Measurements from ENCODE around the gene CDH4.

CDH4 gene

DNA sequence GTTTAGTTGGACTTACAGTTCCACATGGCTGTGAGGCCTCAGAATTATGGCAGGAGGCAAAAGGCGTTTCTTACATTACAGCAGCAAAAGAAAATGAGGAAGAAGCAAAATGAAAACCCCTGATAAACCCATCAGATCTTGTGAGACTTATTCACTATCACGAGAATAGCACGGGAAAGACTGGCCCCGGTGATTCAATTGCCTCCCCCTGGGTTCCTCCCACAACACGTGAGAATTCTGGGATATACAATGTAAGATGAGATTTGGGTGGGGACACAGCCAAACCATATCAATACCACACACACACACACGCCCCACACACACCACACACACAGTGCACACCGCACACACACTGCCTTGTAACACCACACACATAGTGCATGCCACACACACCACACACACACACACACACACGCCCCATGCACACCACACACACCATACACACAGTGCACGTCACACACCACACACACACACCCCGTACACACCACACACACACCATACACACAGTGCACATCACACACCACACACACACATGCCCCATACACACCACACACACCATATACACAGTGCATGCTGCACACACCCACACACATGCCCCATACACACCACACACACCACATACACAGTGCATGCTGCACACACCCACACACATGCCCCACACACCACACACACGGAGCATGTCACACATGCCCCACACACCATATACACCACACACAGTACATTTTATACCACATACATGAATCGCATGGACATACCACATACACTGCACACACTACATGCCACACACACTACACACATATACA, 503.1 kb downstream of the CDH4 start:
- H3K4me3 ChIP-seq (ENCODE audit: extremely low read depth, insufficient read depth, low read length, poor library complexity, severe bottlenecking), result no peak overlapping the region
- peaks cover 9% of the 10 kb centered on the region for H3K9me3 ChIP-seq (ENCODE audit: control insufficient read depth, low read length)
- H3K4me1 ChIP-seq (ENCODE audit: control insufficient read depth, insufficient read depth, low read length, poor library complexity, severe bottlenecking), result peaks cover 22% of the 10 kb centered on the region
- H3K36me3 ChIP-seq (ENCODE audit: control insufficient read depth, insufficient read depth, low read length), result no peaks in the 10 kb centered on the region
- H3K27ac ChIP-seq (ENCODE audit: low read depth, low read length, severe bottlenecking), result no peak overlapping the region
- 88 to 95% methylated on average over 6 to 9 of the region's 12 CpGs for WGBS, 2 experiments (ENCODE audit: insufficient coverage in 2 of 2)

DNA sequence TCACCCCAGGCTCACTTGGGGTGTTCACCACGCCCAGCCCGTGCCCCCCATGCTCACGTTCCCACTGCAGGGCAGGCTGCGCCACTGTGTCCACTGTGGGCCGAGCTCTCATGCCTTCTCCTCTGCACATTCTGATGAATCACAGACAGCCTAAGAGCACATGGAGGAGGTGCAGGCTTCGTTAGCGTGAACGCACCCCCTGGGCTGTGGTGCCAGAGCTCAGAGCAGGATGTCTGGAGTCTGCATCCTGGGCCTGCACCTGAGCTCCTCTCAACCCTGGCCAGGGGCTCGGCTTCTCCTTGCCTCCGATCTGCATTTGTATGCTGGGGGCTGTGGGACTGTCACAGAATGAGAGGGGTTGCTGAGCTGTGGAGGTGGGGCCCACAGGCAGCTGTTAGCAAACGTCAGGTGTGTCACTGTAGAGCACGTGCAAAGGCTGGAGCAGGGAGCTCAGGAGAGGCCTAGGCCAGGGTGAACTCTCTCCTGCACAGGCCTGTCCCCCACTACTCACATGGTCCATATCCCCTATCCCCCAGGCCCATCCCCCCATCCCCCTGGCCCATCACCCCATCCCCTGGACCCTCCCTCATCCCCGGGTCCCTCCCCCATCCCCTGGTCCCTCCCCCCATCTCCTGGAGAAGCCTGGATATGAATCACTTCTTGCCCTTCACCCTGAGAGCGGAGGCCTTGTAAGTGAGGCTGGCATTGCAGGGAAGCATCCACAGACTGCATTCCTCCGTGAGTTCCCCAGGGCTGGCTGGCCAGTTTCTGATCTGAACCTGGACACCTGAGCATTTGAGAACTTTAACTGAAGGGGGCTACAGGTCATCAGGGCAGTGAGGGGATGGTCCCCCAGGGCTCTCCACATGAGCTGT, 504.1 kb downstream of the CDH4 start:
- H3K27ac ChIP-seq (ENCODE audit: low read depth, low read length, severe bottlenecking), result no peak overlapping the region
- peaks cover 6% of the 10 kb centered on the region for H3K9me3 ChIP-seq (ENCODE audit: control insufficient read depth, low read length)
- H3K4me3 ChIP-seq (ENCODE audit: extremely low read depth, insufficient read depth, low read length, poor library complexity, severe bottlenecking), result no peak overlapping the region
- peaks cover 22% of the 10 kb centered on the region for H3K4me1 ChIP-seq (ENCODE audit: control insufficient read depth, insufficient read depth, low read length, poor library complexity, severe bottlenecking)
- H3K36me3 ChIP-seq (ENCODE audit: control insufficient read depth, insufficient read depth, low read length), result no peaks in the 10 kb centered on the region
- 89 to 97% methylated on average over 12 to 14 of the region's 15 CpGs for WGBS, 2 experiments (ENCODE audit: insufficient coverage in 2 of 2)

- no peaks in the 10 kb centered on the region for H3K9me3 ChIP-seq (ENCODE audit: control insufficient read depth, low read length)
- no peak overlapping the region for H3K27ac ChIP-seq (ENCODE audit: low read depth, low read length, severe bottlenecking)
- WGBS, 2 experiments (ENCODE audit: insufficient coverage in 2 of 2), result 91 to 95% methylated on average over 9 to 14 of the region's 18 CpGs
Measured at GRCh38 chr20:61756966-61757677, 505.1 kb downstream of the CDH4 start.

DNA sequence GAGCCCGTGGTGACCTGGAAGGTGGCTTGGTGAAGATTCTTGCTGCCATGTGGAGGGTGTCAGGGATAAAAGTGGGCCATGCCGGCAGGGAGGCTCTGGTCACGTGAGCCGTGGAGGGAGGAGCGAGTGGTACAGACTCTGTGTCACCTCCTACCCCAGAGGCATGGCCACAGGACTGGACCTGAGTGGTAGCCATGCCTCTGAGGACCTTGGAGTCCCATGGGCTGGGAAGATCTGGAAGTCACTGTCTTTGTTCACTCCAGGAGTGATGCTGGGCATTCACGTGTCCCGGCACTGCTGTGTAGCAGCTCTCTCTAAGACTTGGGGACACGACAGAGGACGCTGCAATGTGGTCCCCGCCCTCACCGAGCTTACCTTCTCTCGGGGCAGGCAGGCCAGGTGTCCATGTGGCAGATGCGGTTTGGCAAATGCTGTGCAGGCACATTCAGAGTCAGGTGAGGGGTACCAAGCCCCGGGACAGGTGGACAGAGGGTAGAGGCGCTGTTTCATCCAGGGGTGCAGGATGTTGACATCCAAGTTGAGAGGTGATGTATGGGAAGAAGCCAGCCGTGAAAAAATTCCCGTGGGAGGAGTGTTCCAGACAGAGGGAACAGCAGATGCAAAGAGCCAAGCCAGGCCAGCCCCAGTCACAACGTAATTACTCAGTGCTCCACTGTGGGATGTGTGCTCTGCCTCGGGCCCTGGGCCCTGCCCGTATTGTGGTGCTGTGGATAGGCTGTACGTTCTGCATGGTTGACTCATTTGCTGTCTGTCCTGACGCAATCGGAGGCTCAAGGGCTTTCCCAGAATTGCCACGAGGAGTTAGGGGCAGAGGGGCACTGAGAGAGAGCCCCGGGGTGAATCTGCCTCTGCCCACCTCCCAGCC, 505.9 kb downstream of the CDH4 start:
- H3K9me3 ChIP-seq (ENCODE audit: control insufficient read depth, low read length), result no peaks in the 10 kb centered on the region
- H3K36me3 ChIP-seq (ENCODE audit: control insufficient read depth, insufficient read depth, low read length), result no peaks in the 10 kb centered on the region
- peaks cover 20% of the 10 kb centered on the region for H3K4me1 ChIP-seq (ENCODE audit: control insufficient read depth, insufficient read depth, low read length, poor library complexity, severe bottlenecking)
- WGBS, 2 experiments (ENCODE audit: insufficient coverage in 2 of 2), result 84 to 88% methylated on average over 25 of the region's 25 CpGs
- H3K4me3 ChIP-seq (ENCODE audit: extremely low read depth, insufficient read depth, low read length, poor library complexity, severe bottlenecking), result no peak overlapping the region
- no peak overlapping the region for H3K27ac ChIP-seq (ENCODE audit: low read depth, low read length, severe bottlenecking)

More at GRCh38 chr20:61756966-61757677, 505.1 kb downstream of the CDH4 start:
- Histone ChIP-seq H3K4me3 (ENCODE audit: extremely low read depth, insufficient read depth, low read length, poor library complexity, severe bottlenecking) (no peak overlapping the region), H3K4me1 (ENCODE audit: control insufficient read depth, insufficient read depth, low read length, poor library complexity, severe bottlenecking) (peaks cover 22% of the 10 kb centered on the region), H3K36me3 (ENCODE audit: control insufficient read depth, insufficient read depth, low read length) (no peaks in the 10 kb centered on the region)

DNA sequence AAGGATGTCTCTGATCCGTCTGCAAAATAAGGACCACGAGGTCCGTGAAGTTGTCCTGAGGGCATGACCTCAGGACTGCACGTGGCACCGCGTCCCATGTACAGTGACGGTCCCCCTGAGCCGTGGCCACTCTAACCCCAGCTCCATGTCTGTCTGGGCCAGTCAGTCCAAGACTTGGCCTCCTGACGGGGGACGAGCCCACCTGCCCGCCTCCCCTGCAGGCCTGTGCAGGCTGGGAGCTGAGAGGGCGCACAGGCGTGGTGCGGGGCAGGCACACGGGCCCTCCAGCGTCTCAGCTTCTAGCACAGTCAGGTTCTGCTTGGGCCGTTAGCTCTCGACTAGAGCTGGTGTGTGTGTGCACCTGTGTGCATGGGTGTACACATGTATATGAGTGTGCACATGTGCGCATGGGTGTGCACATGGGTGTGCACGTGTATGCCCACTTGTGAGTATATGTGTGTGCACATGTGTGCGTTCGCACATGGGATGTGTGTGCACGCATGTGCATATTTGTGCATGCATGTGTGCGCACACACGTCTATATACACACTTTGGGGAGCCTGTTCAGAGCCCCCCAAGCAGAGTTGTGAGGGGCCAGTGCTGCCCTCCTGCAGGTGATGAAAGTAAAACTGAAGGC, 506.6 kb downstream of the CDH4 start:
- H3K4me3 ChIP-seq (ENCODE audit: extremely low read depth, insufficient read depth, low read length, poor library complexity, severe bottlenecking), result no peak overlapping the region
- 94 to 99% methylated on average over 24 to 25 of the region's 25 CpGs for WGBS, 2 experiments (ENCODE audit: insufficient coverage in 2 of 2)
- H3K36me3 ChIP-seq (ENCODE audit: control insufficient read depth, insufficient read depth, low read length), result no peaks in the 10 kb centered on the region
- no peaks in the 10 kb centered on the region for H3K9me3 ChIP-seq (ENCODE audit: control insufficient read depth, low read length)
- H3K4me1 ChIP-seq (ENCODE audit: control insufficient read depth, insufficient read depth, low read length, poor library complexity, severe bottlenecking), result peaks cover 12% of the 10 kb centered on the region
- H3K27ac ChIP-seq (ENCODE audit: low read depth, low read length, severe bottlenecking), result no peak overlapping the region

GRCh38 chr20:61759286-61760065, 507.4 kb downstream of the CDH4 start:
- Histone ChIP-seq H3K4me1 (ENCODE audit: control insufficient read depth, insufficient read depth, low read length, poor library complexity, severe bottlenecking) (peaks cover 5% of the 10 kb centered on the region), H3K27ac (ENCODE audit: low read depth, low read length, severe bottlenecking) (no peak overlapping the region), H3K4me3 (ENCODE audit: extremely low read depth, insufficient read depth, low read length, poor library complexity, severe bottlenecking) (no peak overlapping the region), H3K9me3 (ENCODE audit: control insufficient read depth, low read length) (no peaks in the 10 kb centered on the region), H3K36me3 (ENCODE audit: control insufficient read depth, insufficient read depth, low read length) (no peaks in the 10 kb centered on the region)
- WGBS, 2 experiments (ENCODE audit: insufficient coverage in 2 of 2), result 86 to 91% methylated on average over 21 of the region's 22 CpGs

DNA sequence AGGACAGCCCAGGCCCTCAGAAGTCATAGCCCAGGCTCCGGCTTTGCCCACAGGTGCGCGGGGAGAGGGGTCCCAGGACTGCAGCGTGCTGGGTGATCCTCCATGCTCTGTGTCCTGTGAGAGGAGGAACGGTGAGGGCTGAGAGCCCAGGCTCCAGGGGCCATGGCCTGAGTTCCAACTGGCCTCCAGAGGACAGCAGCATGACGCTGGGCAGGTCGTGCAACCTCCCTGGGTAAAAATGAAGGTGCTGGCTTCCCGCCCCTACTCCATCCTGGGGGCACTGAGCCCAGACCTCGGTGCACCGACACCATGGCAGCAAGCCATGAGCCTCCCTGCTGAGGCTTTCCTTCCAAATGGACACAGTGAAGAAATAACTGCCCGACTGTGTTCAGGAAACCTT, 508.3 kb downstream of the CDH4 start:
- no peaks in the 10 kb centered on the region for H3K9me3 ChIP-seq (ENCODE audit: control insufficient read depth, low read length)
- peaks cover 5% of the 10 kb centered on the region for H3K4me1 ChIP-seq (ENCODE audit: control insufficient read depth, insufficient read depth, low read length, poor library complexity, severe bottlenecking)
- no peak overlapping the region for H3K4me3 ChIP-seq (ENCODE audit: extremely low read depth, insufficient read depth, low read length, poor library complexity, severe bottlenecking)
- H3K36me3 ChIP-seq (ENCODE audit: control insufficient read depth, insufficient read depth, low read length), result no peaks in the 10 kb centered on the region
- no peak overlapping the region for H3K27ac ChIP-seq (ENCODE audit: low read depth, low read length, severe bottlenecking)
- WGBS, 2 experiments (ENCODE audit: insufficient coverage in 2 of 2), result 87 to 92% methylated on average over 7 to 10 of the region's 11 CpGs

DNA sequence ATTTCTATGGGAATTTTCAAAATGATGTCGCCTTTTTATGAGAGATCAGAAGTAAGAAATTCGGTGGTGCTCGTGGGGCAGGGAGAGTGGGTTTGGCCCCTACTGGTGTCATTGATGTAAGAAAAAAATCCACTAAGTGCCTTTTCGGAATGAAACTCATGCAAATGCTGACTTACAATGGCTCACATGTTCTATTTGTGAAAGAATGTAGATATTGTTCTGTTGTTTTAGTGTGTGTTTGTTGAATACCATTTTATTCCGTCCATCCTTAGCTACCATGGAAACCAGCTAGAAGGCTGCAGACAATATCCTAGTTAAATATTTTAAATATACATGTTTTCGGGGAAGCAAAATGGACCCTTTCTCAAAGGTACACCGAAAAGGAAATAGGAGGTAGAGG, 508.7 kb downstream of the CDH4 start:
- no peak overlapping the region for H3K27ac ChIP-seq (ENCODE audit: low read depth, low read length, severe bottlenecking)
- WGBS, 2 experiments (ENCODE audit: insufficient coverage in 2 of 2), result 87 to 95% methylated on average over 4 of the region's 7 CpGs
- H3K9me3 ChIP-seq (ENCODE audit: control insufficient read depth, low read length), result no peaks in the 10 kb centered on the region
- peaks cover 5% of the 10 kb centered on the region for H3K4me1 ChIP-seq (ENCODE audit: control insufficient read depth, insufficient read depth, low read length, poor library complexity, severe bottlenecking)
- no peaks in the 10 kb centered on the region for H3K36me3 ChIP-seq (ENCODE audit: control insufficient read depth, insufficient read depth, low read length)
- no peak overlapping the region for H3K4me3 ChIP-seq (ENCODE audit: extremely low read depth, insufficient read depth, low read length, poor library complexity, severe bottlenecking)

GRCh38 chr20:61761453-61762166, 509.5 kb downstream of the CDH4 start:
- Histone ChIP-seq H3K4me3 (ENCODE audit: extremely low read depth, insufficient read depth, low read length, poor library complexity, severe bottlenecking) (no peak overlapping the region), H3K27ac (ENCODE audit: low read depth, low read length, severe bottlenecking) (no peak overlapping the region), H3K36me3 (ENCODE audit: control insufficient read depth, insufficient read depth, low read length) (no peaks in the 10 kb centered on the region), H3K4me1 (ENCODE audit: control insufficient read depth, insufficient read depth, low read length, poor library complexity, severe bottlenecking) (peaks cover 3% of the 10 kb centered on the region), H3K9me3 (ENCODE audit: control insufficient read depth, low read length) (no peaks in the 10 kb centered on the region)
- 91% methylated on average over 22 to 25 of the region's 25 CpGs for WGBS, 2 experiments (ENCODE audit: insufficient coverage in 2 of 2)

Data from mesodermal cell (in vitro differentiated cells).